ENCODE results near the gene PAQR6. TPM values are rescaled to one million over a fixed set of nuclear protein-coding genes. Genes with fewer than 3 reads are reported as not detected.

PAQR6 gene
- total RNA-seq, 1 experiment from 2014 or later = 7.2 TPM

- peaks cover 63% of the 10 kb centered on the region for H3K79me2 ChIP-seq (ENCODE audit: low read length)
- CTCF ChIA-PET = no interaction called here
- no peak overlapping the region for H3K4me2 ChIP-seq (ENCODE audit: low read length)
Measured at GRCh38 chr1:156196445-156196844, 51.4 kb downstream of the PAQR6 start.

DNA sequence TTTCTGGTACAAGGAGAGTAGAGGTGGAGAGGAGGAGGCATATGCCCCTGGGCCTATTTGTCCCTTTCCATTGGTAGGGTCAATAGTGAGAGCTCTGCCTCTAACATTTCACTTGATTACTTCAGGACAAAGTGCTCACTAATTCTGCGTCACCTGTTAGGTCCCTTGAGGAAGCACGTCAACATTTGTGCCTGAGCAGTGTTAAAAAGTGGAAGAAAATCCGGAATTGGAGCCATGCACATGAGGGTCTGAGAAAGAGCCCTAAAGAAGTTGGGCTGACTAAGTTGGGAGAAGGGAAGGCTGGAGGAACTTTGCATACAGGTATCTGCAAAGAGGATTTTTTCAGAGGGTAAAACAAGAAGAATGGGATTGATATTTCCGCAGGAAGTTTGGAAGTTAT is 52.0 kb downstream of the PAQR6 start:
- Histone ChIP-seq H4K20me1 (ENCODE audit: low read length) (no peaks in the 10 kb centered on the region; the same call in 1 of the 2 replicates), H3K27ac (ENCODE audit: low read length) (no peak overlapping the region), H3F3A (ENCODE audit: low read length, unreplicated experiment) (no peaks in the 10 kb centered on the region), H3K4me2 (ENCODE audit: low read length) (no peak overlapping the region), H3K36me3 (ENCODE audit: low read depth, low read length) (peaks cover 16% of the 10 kb centered on the region), H3K79me2 (ENCODE audit: low read length) (peaks cover 61% of the 10 kb centered on the region), H3K4me3 (ENCODE audit: low read length) (no peak overlapping the region), H3K4me1 (ENCODE audit: insufficient read depth, low read length) (peaks cover 6% of the 10 kb centered on the region), H3K9me3 (ENCODE audit: low read length) (no peaks in the 10 kb centered on the region), H3K27me3 (ENCODE audit: low read length) (no peaks in the 10 kb centered on the region), H3K9ac (ENCODE audit: low read length) (no peak overlapping the region), H2AFZ (ENCODE audit: low read length) (no peak overlapping the region), H3K9me2 (replicated peaks; ENCODE audit: low read length) (no peaks in the 10 kb centered on the region)
- ChIA-PET CTCF (no interaction called here), POLR2A (ENCODE audit: unreplicated experiment) (interaction anchor here (0.6 kb wide), 1 partner anchor 17 kb away, joined by 4 read pairs; the partner anchor contains the start of gene PMF1)
- intact Hi-C loops (cut with micrococcal nuclease) = no loop called here
- DNase-seq (no peak), ATAC-seq (no peak)
- TF ChIP-seq, protein P1, sequence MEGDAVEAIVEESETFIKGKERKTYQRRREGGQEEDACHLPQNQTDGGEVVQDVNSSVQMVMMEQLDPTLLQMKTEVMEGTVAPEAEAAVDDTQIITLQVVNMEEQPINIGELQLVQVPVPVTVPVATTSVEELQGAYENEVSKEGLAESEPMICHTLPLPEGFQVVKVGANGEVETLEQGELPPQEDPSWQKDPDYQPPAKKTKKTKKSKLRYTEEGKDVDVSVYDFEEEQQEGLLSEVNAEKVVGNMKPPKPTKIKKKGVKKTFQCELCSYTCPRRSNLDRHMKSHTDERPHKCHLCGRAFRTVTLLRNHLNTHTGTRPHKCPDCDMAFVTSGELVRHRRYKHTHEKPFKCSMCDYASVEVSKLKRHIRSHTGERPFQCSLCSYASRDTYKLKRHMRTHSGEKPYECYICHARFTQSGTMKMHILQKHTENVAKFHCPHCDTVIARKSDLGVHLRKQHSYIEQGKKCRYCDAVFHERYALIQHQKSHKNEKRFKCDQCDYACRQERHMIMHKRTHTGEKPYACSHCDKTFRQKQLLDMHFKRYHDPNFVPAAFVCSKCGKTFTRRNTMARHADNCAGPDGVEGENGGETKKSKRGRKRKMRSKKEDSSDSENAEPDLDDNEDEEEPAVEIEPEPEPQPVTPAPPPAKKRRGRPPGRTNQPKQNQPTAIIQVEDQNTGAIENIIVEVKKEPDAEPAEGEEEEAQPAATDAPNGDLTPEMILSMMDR (conservative IDR thresholded peaks at IDR 0.05; ENCODE audit: low read depth, low read length) = no peak
- TF ChIP-seq EZH2phosphoT487 (IDR thresholded peaks at IDR 0.05; ENCODE audit: borderline replicate concordance, low read length) (no peak), EZH2 (IDR thresholded peaks at IDR 0.05; ENCODE audit: low read length, unreplicated experiment) (no peak)
- no TSS peak for BruUV-seq (replicated peaks)

More at GRCh38 chr1:156196445-156196844, 51.4 kb downstream of the PAQR6 start:
- POLR2A ChIA-PET (ENCODE audit: unreplicated experiment) = interaction anchor here (0.6 kb wide), 1 partner anchor 16 kb away, joined by 4 read pairs; the partner anchor contains the start of gene PMF1
- no peak overlapping the region for H3K27ac ChIP-seq (ENCODE audit: low read length)
- TF ChIP-seq EZH2phosphoT487 (IDR thresholded peaks at IDR 0.05; ENCODE audit: borderline replicate concordance, low read length) (no peak), EZH2 (IDR thresholded peaks at IDR 0.05; ENCODE audit: low read length, unreplicated experiment) (no peak)
- TF ChIP-seq, protein P1 (conservative IDR thresholded peaks at IDR 0.05; ENCODE audit: low read depth, low read length) = no peak
- no peak overlapping the region for H3K9ac ChIP-seq (ENCODE audit: low read length)
- ATAC-seq (no peak), DNase-seq (no peak)
- H3K9me3 ChIP-seq (ENCODE audit: low read length) = no peaks in the 10 kb centered on the region
- H2AFZ ChIP-seq (ENCODE audit: low read length) = no peak overlapping the region
- peaks cover 6% of the 10 kb centered on the region for H3K4me1 ChIP-seq (ENCODE audit: insufficient read depth, low read length)
- no peaks in the 10 kb centered on the region for H3F3A ChIP-seq (ENCODE audit: low read length, unreplicated experiment)
- no peaks in the 10 kb centered on the region; the same call in 1 of the 2 replicates for H4K20me1 ChIP-seq (ENCODE audit: low read length)
- no peak overlapping the region for H3K4me3 ChIP-seq (ENCODE audit: low read length)
- no peaks in the 10 kb centered on the region for H3K27me3 ChIP-seq (ENCODE audit: low read length)
- H3K36me3 ChIP-seq (ENCODE audit: low read depth, low read length) = peaks cover 16% of the 10 kb centered on the region
- intact Hi-C loops (cut with micrococcal nuclease) = no loop called here
- no TSS peak for BruUV-seq (replicated peaks)
- no peaks in the 10 kb centered on the region for H3K9me2 ChIP-seq (replicated peaks; ENCODE audit: low read length)

DNA sequence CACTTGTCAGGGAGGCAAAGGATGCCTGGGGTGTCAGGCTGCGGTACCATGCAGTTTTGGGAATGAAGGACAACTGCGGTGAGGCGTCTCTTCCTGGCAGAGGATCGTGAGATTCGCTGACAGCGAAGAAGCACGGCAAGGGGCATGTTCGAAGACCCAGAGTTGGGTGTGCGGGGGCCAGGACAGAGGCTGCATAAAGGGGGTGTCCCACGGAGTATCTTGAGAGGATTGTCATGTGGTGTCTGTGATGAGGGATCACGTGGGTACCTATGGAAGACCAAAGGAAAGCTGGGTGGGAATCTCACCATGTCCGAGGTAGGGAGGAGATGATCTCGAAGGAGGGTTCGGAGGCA is 53.6 kb downstream of the PAQR6 start:
- Histone ChIP-seq H3K79me2 (ENCODE audit: low read length) (peaks cover 59% of the 10 kb centered on the region), H3K36me3 (ENCODE audit: low read depth, low read length) (peaks cover 7% of the 10 kb centered on the region; the same call in 1 of the 2 replicates), H2AFZ (ENCODE audit: low read length) (peak overlapping the region; percentile 36), H3K4me2 (ENCODE audit: low read length) (peak overlapping the region; percentile 90), H3F3A (ENCODE audit: low read length, unreplicated experiment) (no peaks in the 10 kb centered on the region), H3K27me3 (ENCODE audit: low read length) (no peaks in the 10 kb centered on the region), H3K9me2 (replicated peaks; ENCODE audit: low read length) (no peaks in the 10 kb centered on the region), H3K27ac (ENCODE audit: low read length) (no peak overlapping the region), H3K4me1 (ENCODE audit: insufficient read depth, low read length) (peaks cover 6% of the 10 kb centered on the region), H4K20me1 (ENCODE audit: low read length) (no peaks in the 10 kb centered on the region; the same call in 1 of the 2 replicates), H3K4me3 (ENCODE audit: low read length) (peak overlapping the region; percentile 87), H3K9ac (ENCODE audit: low read length) (peak overlapping the region; percentile 75), H3K9me3 (ENCODE audit: low read length) (no peaks in the 10 kb centered on the region)
- peak; percentile 5 for ATAC-seq
- ChIA-PET CTCF (interaction anchor here (0.5 to 1.5 kb wide), 2 partner anchors 31 to 160 kb away, joined by 5 to 17 read pairs; no protein-coding TSS in a partner anchor), POLR2A (ENCODE audit: unreplicated experiment) (interaction anchor here (0.7 to 2.0 kb wide), 2 partner anchors 19 to 41 kb away, joined by 4 to 13 read pairs; partner anchors contain the start of genes PMF1 and SEMA4A)
- intact Hi-C loops (cut with micrococcal nuclease) = loop anchor here (1.0 kb wide), 1 partner anchor 48 kb away; no protein-coding TSS in a partner anchor
- no peak for TF ChIP-seq EZH2 (IDR thresholded peaks at IDR 0.05; ENCODE audit: low read length, unreplicated experiment)
- TF ChIP-seq, protein P1 (conservative IDR thresholded peaks at IDR 0.05; ENCODE audit: low read depth, low read length) = no peak
- BruUV-seq (replicated peaks) = TSS peak; percentile 86
- peak; percentile 12 for DNase-seq

Data from PC-3 (cell line).